Activated T-helper 1 cell treated with anti-CD3 and anti-CD28 coated beads, Interleukin-12 subunit alpha, Interleukin-12 subunit beta, Interleukin-2, Interleukin-4 antibody, amounts not matched to agents 30 ng/mL and 10 ng/mL and 1 ng/mL, durations not matched to agents 14 hours and 24 hours and 36 hours (primary cell): ENCODE results near the gene ATP10B. TPM values are rescaled to one million over a fixed set of nuclear protein-coding genes. Genes with fewer than 3 reads are reported as not detected.

ENCODE experiments used
- DNase-seq: peaks from one replicate; pipeline ENCODE4 v3.0.0; 2021; ENCODE audit warnings: low spot score
- H3K27ac Mint-ChIP-seq: one replicate; pipeline ENCODE4 v1.8.0; 2021; ENCODE audit warnings: mild to moderate bottlenecking, mixed read lengths
- H3K27me3 Mint-ChIP-seq: one replicate; pipeline ENCODE4 v1.8.0; 2022; ENCODE audit warnings: mild to moderate bottlenecking, moderate library complexity, mixed read lengths; ENCODE audit not compliant: insufficient read depth
- H3K36me3 Mint-ChIP-seq: one replicate; pipeline ENCODE4 v1.8.0; 2021; ENCODE audit warnings: low read depth, mixed read lengths
- H3K4me1 Mint-ChIP-seq: one replicate; pipeline ENCODE4 v1.8.0; 2021; ENCODE audit warnings: low read depth, mixed read lengths
- H3K4me3 Mint-ChIP-seq: one replicate; pipeline ENCODE4 v1.8.0; 2021; ENCODE audit warnings: mild to moderate bottlenecking, moderate library complexity, mixed read lengths
- H3K9me3 Mint-ChIP-seq: one replicate; pipeline ENCODE4 v1.8.0; 2021; ENCODE audit warnings: mixed read lengths
- intact Hi-C: fragments of 100-400 bp; cut with micrococcal nuclease; formaldehyde crosslinking; loops from one replicate; pipeline ENCODE4 v1.15.1; 2024
- total RNA-seq: library from RNA; stranded (reverse); gene quantifications from 2 replicates; pipeline ENCODE4 v1.2.3, GENCODE V29; 2022

The ATP10B gene
- total RNA-seq, 1 donor from 2014 or later: not detected

DNA sequence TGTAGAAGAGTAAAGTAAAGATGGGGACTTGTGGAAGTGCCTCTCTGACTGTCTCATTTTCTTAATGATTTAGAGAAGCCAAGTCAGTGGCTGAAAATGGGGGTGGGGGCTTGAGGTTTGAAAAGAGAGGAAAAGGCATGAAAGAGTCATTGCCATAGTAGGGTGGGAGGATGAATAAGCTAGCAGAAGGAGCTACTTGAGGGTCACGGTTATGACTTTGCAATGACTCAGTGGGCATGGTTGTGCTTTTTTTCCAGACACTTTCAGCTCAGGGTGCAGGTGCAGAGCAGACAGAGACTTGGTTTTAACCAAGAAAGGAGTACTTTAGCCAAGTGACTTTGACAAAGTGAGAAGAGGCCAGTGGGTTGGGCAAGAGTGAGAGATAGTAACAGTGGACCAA, 312.6 kb downstream of the ATP10B start:
- intact Hi-C loops: loop anchor here (1.0 kb wide), 5 partner anchors 30 to 118 kb away; partner anchors contain the start of gene PTTG1
- no peaks in the 10 kb centered on the region for H3K9me3 Mint-ChIP-seq
- no peak overlapping the region for H3K4me3 Mint-ChIP-seq
- H3K27me3 Mint-ChIP-seq: no peaks in the 10 kb centered on the region
- H3K27ac Mint-ChIP-seq: no peak overlapping the region
- peaks cover 3% of the 10 kb centered on the region for H3K36me3 Mint-ChIP-seq
- peaks cover 19% of the 10 kb centered on the region for H3K4me1 Mint-ChIP-seq
- no peak for DNase-seq

DNA sequence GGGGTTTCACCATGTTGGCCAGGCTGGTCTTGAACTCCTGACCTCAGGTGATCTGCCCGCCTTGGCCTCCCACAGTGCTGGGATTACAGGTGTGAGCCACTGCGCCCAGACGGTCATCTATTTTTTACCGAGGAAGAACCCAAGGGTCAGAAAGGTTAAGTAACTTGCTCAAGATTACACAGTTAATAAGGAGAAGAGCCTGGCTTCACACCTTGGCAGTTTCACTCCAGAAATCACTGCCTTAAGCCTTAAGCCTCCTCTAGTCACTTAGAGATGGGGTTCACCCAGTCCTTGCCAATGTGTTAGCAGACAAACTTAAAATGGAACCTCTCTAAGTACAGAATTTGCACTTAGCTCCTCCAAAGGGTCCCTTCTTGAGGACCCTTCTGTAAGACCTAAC, 314.1 kb downstream of the ATP10B start:
- intact Hi-C loops: no loop called here
- Mint-ChIP-seq H3K36me3 (peaks cover 3% of the 10 kb centered on the region), H3K4me1 (peaks cover 9% of the 10 kb centered on the region), H3K4me3 (no peak overlapping the region), H3K27ac (no peak overlapping the region), H3K9me3 (no peaks in the 10 kb centered on the region), H3K27me3 (no peaks in the 10 kb centered on the region)
- no peak for DNase-seq

DNA sequence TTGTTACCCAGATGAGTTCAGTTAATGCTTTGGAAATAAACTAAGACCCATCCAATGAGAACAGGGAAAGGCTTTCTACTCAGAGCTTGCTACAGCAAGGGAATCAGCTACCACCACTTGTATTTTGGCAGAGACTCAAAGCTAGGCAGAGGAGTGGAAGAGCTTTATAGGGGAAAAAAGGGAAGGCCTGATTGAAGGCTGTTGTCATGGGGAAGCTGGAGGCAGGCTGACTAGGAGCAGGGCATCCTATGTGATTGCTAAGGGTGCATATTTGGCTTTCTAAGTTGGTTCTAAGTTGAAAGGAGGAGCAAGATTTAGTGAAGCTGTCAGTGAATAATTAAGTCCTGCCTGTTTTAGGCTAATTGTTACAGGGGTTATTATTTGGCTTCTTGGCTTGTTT, 314.9 kb downstream of the ATP10B start:
- H3K4me3 Mint-ChIP-seq: no peak overlapping the region
- DNase-seq: no peak
- no peaks in the 10 kb centered on the region for H3K27me3 Mint-ChIP-seq
- H3K36me3 Mint-ChIP-seq: peaks cover 3% of the 10 kb centered on the region
- H3K9me3 Mint-ChIP-seq: no peaks in the 10 kb centered on the region
- H3K4me1 Mint-ChIP-seq: peaks cover 6% of the 10 kb centered on the region
- no peak overlapping the region for H3K27ac Mint-ChIP-seq
- intact Hi-C loops: no loop called here

DNA sequence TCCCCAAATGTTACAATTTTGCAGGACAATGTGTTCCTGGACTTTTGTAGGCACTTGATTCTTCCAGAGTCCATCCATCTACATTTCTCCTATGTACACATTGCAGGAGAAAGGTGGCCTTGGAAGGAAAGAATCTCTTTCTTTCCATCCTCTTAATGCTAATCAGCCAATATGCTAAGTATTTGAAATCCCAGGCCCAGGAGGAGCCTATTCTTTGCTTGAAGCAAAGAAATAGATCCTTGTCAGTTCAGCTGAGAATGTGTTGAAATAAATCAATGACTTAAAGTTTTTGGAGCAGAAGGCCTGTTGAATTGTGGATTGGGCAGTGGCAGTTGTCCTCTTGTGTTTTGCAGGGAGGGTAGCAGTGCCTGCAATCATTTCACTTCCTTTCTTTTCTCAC, 317.1 kb downstream of the ATP10B start:
- no peak overlapping the region for H3K27ac Mint-ChIP-seq
- H3K4me1 Mint-ChIP-seq: peaks cover 6% of the 10 kb centered on the region
- intact Hi-C loops: no loop called here
- no peak for DNase-seq
- H3K36me3 Mint-ChIP-seq: peaks cover 3% of the 10 kb centered on the region
- H3K27me3 Mint-ChIP-seq: no peaks in the 10 kb centered on the region
- no peak overlapping the region for H3K4me3 Mint-ChIP-seq
- H3K9me3 Mint-ChIP-seq: no peaks in the 10 kb centered on the region

DNA sequence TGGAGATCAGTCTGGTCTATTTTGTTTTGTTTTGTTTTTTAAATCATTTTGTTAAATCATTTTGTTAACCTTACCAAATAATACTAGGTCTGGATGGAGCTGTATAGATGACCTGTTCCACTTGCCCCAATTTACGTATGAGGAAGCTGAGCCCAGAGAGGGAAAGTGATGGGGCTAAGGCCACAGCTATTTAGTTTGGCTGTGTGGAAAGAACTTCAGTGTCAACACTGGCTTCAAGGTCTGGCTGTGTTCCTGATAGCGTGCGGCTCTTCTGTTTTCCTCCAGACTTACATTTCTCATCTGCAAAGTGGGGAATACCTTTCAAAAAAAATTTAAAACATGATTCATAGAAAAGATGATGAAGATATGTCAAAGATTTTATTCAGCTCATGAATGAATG, 317.9 kb downstream of the ATP10B start:
- H3K27me3 Mint-ChIP-seq: no peaks in the 10 kb centered on the region
- no peaks in the 10 kb centered on the region for H3K9me3 Mint-ChIP-seq
- peaks cover 6% of the 10 kb centered on the region for H3K4me1 Mint-ChIP-seq
- intact Hi-C loops: no loop called here
- H3K36me3 Mint-ChIP-seq: peaks cover 3% of the 10 kb centered on the region
- no peak overlapping the region for H3K4me3 Mint-ChIP-seq
- no peak overlapping the region for H3K27ac Mint-ChIP-seq
- DNase-seq: no peak

DNA sequence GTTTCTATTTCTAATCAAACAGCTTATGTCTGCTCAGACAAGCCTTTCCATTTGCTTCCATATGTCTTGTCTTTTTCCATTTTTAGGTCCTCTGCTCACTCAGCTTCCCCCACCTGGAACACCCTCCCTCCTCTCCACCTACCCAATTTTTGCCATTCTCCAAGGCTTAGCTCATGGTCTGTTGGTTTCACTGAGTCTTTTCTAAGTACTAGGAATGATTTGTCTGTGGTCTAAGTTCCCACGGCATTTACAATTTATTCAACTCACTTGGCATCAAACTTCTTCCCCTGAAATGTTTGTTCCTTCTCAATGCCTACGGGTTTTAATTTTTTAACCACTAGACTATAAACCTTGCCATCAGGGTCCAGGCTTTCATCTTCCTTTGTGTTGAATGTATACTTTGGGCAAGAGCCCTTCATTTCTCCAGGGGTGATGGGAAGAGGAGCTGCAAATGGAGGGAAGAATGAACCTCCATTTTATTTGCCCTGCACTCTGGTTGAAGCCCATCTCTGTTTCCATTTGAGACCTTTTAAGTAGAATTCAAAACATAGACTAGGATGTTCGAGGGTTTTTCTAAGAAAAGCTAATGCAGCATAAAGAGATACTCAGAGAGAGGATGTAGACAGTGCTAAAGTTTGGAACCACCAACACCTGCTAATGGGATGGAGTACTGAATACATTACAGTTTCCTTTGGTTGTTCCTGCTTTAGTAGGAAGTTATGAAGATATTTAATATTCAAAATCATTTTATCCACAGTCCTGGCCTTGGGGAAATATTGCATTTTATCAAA, 326.3 kb downstream of the ATP10B start:
- Mint-ChIP-seq H3K36me3 (peaks cover 6% of the 10 kb centered on the region), H3K9me3 (no peaks in the 10 kb centered on the region), H3K27ac (no peak overlapping the region), H3K4me1 (peaks cover 9% of the 10 kb centered on the region), H3K4me3 (no peak overlapping the region), H3K27me3 (no peaks in the 10 kb centered on the region)
- intact Hi-C loops: no loop called here
- no peak for DNase-seq

DNA sequence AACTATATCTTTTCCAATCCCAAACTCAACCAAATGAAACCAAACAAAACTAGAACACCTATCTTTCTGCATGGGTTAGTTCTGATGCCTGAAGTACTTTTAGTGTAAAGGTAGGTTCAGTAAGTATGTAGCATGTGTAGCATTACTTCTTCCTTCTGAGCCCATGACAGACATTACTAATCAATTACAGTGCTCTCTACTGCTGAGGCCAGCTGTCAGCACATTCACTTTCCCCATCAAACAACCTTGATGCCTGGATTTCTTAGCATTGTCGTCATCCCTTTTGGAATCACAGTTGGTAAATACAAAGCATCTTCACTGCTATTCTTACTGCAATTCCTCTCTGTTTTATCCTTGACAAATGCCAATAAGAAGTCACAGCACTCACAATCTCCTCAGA, 327.2 kb downstream of the ATP10B start:
- no peaks in the 10 kb centered on the region for H3K9me3 Mint-ChIP-seq
- intact Hi-C loops: no loop called here

DNA sequence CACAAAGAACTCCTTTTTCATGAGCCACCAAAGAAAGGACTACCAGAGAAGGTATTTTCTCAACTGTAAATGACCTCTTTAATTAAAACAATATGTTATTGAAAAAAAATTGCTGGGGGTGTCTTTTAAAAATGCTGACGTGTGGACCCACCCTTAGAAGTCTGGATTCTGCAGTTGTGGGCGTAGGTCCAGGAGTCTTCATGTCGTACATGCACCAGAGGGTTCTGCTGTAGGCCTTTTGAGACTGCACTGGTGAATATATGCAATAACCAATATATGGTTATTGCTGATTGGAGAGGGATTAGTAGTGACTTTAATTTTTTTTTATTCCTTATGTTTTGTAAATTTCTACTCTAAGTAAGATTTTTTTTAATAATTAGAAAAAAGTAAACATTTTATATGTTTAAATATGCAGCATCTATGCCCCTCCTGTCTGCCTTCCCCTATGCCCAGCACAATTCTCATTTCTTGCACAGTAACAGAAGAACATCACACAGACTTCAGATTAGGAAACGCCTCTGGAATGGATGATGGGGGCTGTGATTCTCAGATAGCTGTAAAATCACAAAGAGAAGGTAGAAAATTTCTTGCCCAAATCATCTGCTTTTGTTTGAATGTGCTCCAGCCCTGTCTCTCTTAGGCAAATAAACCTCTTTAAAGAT, 328.4 kb downstream of the ATP10B start:
- Mint-ChIP-seq H3K27me3 (no peaks in the 10 kb centered on the region), H3K36me3 (peaks cover 6% of the 10 kb centered on the region), H3K4me3 (no peak overlapping the region), H3K27ac (no peak overlapping the region), H3K9me3 (no peaks in the 10 kb centered on the region), H3K4me1 (peaks cover 9% of the 10 kb centered on the region)
- DNase-seq: no peak
- intact Hi-C loops: no loop called here

More for the DNA sequence above, 327.2 kb downstream of the ATP10B start:
- Mint-ChIP-seq H3K27me3 (no peaks in the 10 kb centered on the region), H3K36me3 (peaks cover 6% of the 10 kb centered on the region), H3K4me1 (peaks cover 9% of the 10 kb centered on the region), H3K4me3 (no peak overlapping the region), H3K27ac (no peak overlapping the region)
- DNase-seq: no peak

DNA sequence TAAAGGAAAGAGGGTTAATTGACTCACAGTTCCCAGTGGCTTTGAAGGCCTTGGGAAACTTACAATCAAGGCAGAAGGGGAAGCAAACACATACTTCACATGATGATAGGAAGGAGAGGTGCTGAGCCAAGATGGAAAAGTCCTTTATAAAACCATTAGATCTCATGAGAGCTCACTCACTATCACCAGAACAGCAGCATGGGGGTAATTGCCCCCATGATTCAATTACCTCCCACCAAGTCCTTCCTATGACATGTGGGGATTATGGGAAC, 330.7 kb downstream of the ATP10B start:
- H3K4me1 Mint-ChIP-seq: peaks cover 9% of the 10 kb centered on the region
- intact Hi-C loops: no loop called here
- DNase-seq: no peak
- H3K9me3 Mint-ChIP-seq: no peaks in the 10 kb centered on the region
- H3K36me3 Mint-ChIP-seq: peaks cover 9% of the 10 kb centered on the region
- no peaks in the 10 kb centered on the region for H3K27me3 Mint-ChIP-seq
- no peak overlapping the region for H3K27ac Mint-ChIP-seq
- no peak overlapping the region for H3K4me3 Mint-ChIP-seq

DNA sequence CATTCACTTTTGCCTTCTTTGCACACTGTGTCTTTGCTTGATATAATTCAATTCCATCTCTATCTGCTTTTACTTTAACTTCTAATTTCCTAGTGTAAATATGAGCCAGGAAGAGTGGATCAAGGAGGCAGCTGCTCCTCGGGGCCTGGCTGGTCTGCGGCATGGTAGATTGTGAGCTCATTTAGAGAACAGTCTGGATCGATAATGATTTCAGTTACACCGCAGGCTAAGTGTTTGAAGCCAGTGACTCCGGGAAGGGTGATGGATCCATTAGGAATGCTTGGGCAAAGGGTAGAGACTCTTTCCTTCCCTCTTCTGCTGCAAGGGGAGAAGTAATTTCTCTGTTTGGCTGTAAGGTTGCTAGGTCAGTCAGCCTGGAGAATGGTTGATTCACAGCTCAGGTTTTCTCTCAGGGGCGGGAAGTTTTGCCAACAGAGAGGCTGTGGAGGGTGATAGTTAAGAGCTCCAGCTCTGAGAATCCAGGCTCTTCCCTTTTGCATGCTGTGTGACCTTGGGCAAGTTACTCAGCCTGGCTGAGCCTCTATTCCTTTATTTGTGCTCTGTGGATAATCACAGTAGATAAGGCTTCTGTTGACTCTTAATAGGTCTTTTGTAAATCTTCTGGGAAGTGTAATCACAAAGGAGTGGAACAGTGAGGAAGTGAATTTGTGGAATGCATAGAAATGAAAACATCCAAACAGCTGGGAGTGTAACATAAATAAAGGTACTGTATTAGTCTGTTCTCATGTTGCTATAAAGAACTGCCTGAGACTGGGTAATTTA, 331.2 kb downstream of the ATP10B start:
- Mint-ChIP-seq H3K27ac (no peak overlapping the region), H3K4me3 (no peak overlapping the region), H3K9me3 (no peaks in the 10 kb centered on the region), H3K27me3 (no peaks in the 10 kb centered on the region), H3K36me3 (peaks cover 11% of the 10 kb centered on the region), H3K4me1 (peaks cover 8% of the 10 kb centered on the region)
- no peak for DNase-seq
- intact Hi-C loops: no loop called here

DNA sequence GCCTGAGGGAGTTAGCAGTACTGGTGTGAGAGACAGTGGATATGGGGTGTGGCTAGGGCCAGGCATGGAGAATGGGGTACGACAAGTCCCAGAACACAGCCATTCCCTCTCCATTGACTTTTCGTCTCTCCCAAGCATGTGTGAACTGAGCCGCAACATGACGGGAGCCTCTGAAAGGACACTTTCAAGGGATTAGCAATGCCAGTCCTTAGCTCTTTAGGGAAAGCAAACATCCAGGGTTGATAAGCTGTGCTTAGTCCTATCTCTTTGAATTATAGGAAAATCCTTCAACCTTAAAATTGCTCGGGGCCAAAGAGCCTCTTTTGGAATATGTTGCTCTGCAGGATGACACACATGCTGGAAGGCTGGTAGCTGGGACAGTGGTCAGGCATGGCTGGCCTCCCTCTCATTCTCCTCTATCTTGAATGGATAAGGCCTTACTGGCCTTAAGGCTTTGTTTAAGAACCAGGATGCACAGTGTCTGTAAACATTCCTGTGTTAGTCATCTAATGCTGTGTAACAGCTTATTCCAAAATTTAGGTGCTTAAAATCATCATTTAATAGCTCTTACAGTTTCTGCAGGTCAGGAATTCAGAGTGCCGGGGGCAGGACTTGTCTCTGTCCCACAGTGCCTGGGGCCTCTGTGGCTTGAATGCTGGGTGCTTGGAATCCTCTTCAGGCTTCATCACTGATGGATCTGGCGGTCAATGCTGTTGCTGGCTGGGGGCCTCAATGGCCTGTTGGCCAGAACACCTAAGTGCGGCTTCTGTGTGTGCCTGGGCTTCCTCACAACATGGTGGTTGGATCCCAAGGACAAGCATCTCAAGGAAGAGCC, 335.1 kb downstream of the ATP10B start:
- Mint-ChIP-seq H3K27ac (no peak overlapping the region), H3K36me3 (peaks cover 15% of the 10 kb centered on the region), H3K4me1 (peaks cover 10% of the 10 kb centered on the region), H3K27me3 (peaks cover 5% of the 10 kb centered on the region), H3K4me3 (no peak overlapping the region), H3K9me3 (no peaks in the 10 kb centered on the region)
- intact Hi-C loops: no loop called here
- no peak for DNase-seq

DNA sequence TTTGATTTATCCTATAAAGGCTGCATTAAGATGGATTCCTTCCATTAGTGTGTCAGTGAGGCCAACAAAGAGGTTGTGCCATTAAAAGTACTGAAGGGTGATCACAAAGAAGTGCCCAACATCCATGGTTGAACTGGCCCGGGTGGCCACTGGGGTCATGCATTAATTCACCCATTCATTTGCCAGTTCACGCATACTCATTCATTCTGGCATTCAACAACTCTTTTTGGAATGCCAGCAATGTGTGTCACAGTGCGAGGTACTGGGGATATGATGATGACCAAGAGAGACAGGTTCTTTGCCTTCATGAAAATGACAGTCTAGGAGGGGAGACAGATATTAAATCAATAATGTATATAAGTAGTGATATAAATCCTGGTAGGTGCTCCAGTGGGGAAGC, 337.1 kb downstream of the ATP10B start:
- H3K27ac Mint-ChIP-seq: no peak overlapping the region
- no peaks in the 10 kb centered on the region for H3K9me3 Mint-ChIP-seq
- peaks cover 10% of the 10 kb centered on the region for H3K36me3 Mint-ChIP-seq
- intact Hi-C loops: no loop called here
- H3K4me1 Mint-ChIP-seq: peaks cover 10% of the 10 kb centered on the region
- peaks cover 5% of the 10 kb centered on the region for H3K27me3 Mint-ChIP-seq
- H3K4me3 Mint-ChIP-seq: no peak overlapping the region
- DNase-seq: no peak
